GM23338 (cell line): Measurements from ENCODE around the gene MYCBPAP. TPM values are rescaled to one million over a fixed set of nuclear protein-coding genes. Genes with fewer than 3 reads are reported as not detected.

ENCODE experiments used
- ATAC-seq: fragments of 200-7000 bp; cut with Tn5 transposase; 3 replicates; pipeline ENCODE4 v1.9.1; 2020
- DNase-seq: peaks from one replicate; pipeline ENCODE4 v3.0.0-alpha.2; 2015; ENCODE audit warnings: low spot score
- H2AFZ ChIP-seq: fragments of 200-600 bp; sonication (generic); 2 replicates; pipeline ENCODE4 v1.8.0; 2016; ENCODE audit warnings: antibody characterized with exemption, mild to moderate bottlenecking, moderate library complexity
- H3F3A ChIP-seq: fragments of 200-600 bp; sonication (generic); replicated peaks from 2 replicates; pipeline ENCODE4 v1.8.0; 2017; ENCODE audit warnings: antibody characterized with exemption, mixed run types, low read depth
- H3K27ac ChIP-seq: fragments of 200-600 bp; sonication (generic); 2 replicates; pipeline ENCODE4 v1.6.1; 2016; ENCODE audit warnings: low read depth
- H3K27me3 ChIP-seq: fragments of 200-600 bp; sonication (generic); 2 replicates; pipeline ENCODE4 v1.8.0; 2016; ENCODE audit warnings: mild to moderate bottlenecking, mixed run types, moderate library complexity; ENCODE audit not compliant: insufficient read depth
- H3K36me3 ChIP-seq: fragments of 200-600 bp; sonication (generic); 2 replicates; pipeline ENCODE4 v1.8.0; 2016; ENCODE audit warnings: mild to moderate bottlenecking; ENCODE audit not compliant: insufficient read depth
- H3K4me1 ChIP-seq: fragments of 200-600 bp; sonication (generic); 2 replicates; pipeline ENCODE4 v1.8.0; 2016; ENCODE audit warnings: mild to moderate bottlenecking, moderate library complexity; ENCODE audit not compliant: insufficient read depth
- H3K4me2 ChIP-seq: fragments of 200-600 bp; sonication (generic); 2 replicates; pipeline ENCODE4 v1.7.1; 2017; ENCODE audit warnings: mixed run types
- H3K4me3 ChIP-seq: fragments of 200-600 bp; sonication (generic); 2 replicates; pipeline ENCODE4 v1.6.1; 2016; ENCODE audit warnings: mixed run types
- H3K79me2 ChIP-seq: fragments of 200-600 bp; sonication (generic); replicated peaks from 2 replicates; pipeline ENCODE4 v1.8.0; 2017; ENCODE audit warnings: mild to moderate bottlenecking; ENCODE audit not compliant: insufficient read depth
- H3K9me2 ChIP-seq: fragments of 200-600 bp; sonication (generic); 2 replicates; pipeline ENCODE4 v1.8.0; 2017; ENCODE audit not compliant: insufficient read depth
- H4K20me1 ChIP-seq: fragments of 200-600 bp; sonication (generic); replicated peaks from 2 replicates; pipeline ENCODE4 v1.8.0; 2017; ENCODE audit warnings: mild to moderate bottlenecking; ENCODE audit not compliant: insufficient read depth
- H3K27ac Mint-ChIP-seq: 2 replicates; pipeline ENCODE4 v1.8.0; 2020; ENCODE audit warnings: inconsistent platforms, mild to moderate bottlenecking, moderate library complexity, mixed read lengths
- H3K27me3 Mint-ChIP-seq: 3 replicates; pipeline ENCODE4 v1.8.0; 2022; ENCODE audit warnings: low read depth, mild to moderate bottlenecking, moderate library complexity, mixed read lengths, inconsistent platforms; ENCODE audit not compliant: insufficient read depth, poor library complexity
- H3K36me3 Mint-ChIP-seq: 3 replicates; pipeline ENCODE4 v1.8.0; 2021; ENCODE audit warnings: low read depth, mild to moderate bottlenecking, inconsistent platforms, moderate library complexity, mixed read lengths
- H3K4me1 Mint-ChIP-seq: 3 replicates; pipeline ENCODE4 v1.8.0; 2020; ENCODE audit warnings: mild to moderate bottlenecking, inconsistent platforms, mixed read lengths
- H3K4me3 Mint-ChIP-seq: 3 replicates; pipeline ENCODE4 v1.8.0; 2021; ENCODE audit warnings: moderate library complexity, mild to moderate bottlenecking, inconsistent platforms, mixed read lengths
- H3K9me3 Mint-ChIP-seq: 3 replicates; pipeline ENCODE4 v1.8.0; 2020; ENCODE audit warnings: moderate library complexity, mild to moderate bottlenecking, inconsistent platforms, mixed read lengths
- EZH2phosphoT487 ChIP-seq: fragments of 200-600 bp; sonication (generic); IDR thresholded peaks from one replicate; pipeline ENCODE4 v1.8.1; 2018; ENCODE audit warnings: antibody characterized with exemption; ENCODE audit not compliant: unreplicated experiment
- REST ChIP-seq: IDR thresholded peaks from one replicate; pipeline ENCODE4 v1.6.1; 2018; ENCODE audit warnings: antibody characterized with exemption; ENCODE audit not compliant: unreplicated experiment
- STAT1 ChIP-seq: IDR thresholded peaks from one replicate; pipeline ENCODE4 v1.6.1; 2016; ENCODE audit warnings: antibody characterized with exemption; ENCODE audit not compliant: unreplicated experiment
- ZNF331 ChIP-seq: fragments of 250-450 bp; sonication (Bioruptor Pico); IDR thresholded peaks from 2 replicates; pipeline ENCODE4 v1.5.0; 2020; ENCODE audit warnings: low read depth, mild to moderate bottlenecking, moderate library complexity
- ZNF462 ChIP-seq: fragments of 250-450 bp; sonication (Bioruptor Pico); IDR thresholded peaks from 2 replicates; pipeline ENCODE4 v1.5.0; 2020; ENCODE audit warnings: mild to moderate bottlenecking, moderate library complexity
- polyA plus RNA-seq: library from polyadenylated mRNA; unstranded; fragments of >200 nt; fragmentation: Nextera tagmentation; extraction: Ambion mirVana; gene quantifications from 2 replicates; pipeline ENCODE4 v1.2.1, GENCODE V29; 2016
- total RNA-seq: library from RNA; depleted of rRNA; stranded (reverse); fragments of >200 nt; shearing (Covaris generic); gene quantifications from 2 replicates; pipeline ENCODE4 v1.2.3, GENCODE V29; 2014

MYCBPAP gene
- total and polyA plus RNA-seq, 2 experiments from 2014 or later = 0.63 to 1.7 TPM

- Mint-ChIP-seq H3K27ac (no peak overlapping the region), H3K4me3 (no peak overlapping the region), H3K36me3 (no peaks in the 10 kb centered on the region), H3K27me3 (peaks cover 7% of the 10 kb centered on the region), H3K9me3 (no peaks in the 10 kb centered on the region; the same call in 2 of the 3 replicates), H3K4me1 (peaks cover 13% of the 10 kb centered on the region)
- 0 out of 2 replicates have a peak, but pooled peaks cover 2% of the 10 kb centered on the region for H3K9me2 ChIP-seq
- ATAC-seq = no peak
- no peaks in the 10 kb centered on the region for H3F3A ChIP-seq
- no peak overlapping the region for H3K4me2 ChIP-seq
- no peaks in the 10 kb centered on the region for H3K4me1 ChIP-seq
- no peaks in the 10 kb centered on the region for H4K20me1 ChIP-seq
- H2AFZ ChIP-seq = no peak overlapping the region
- TF ChIP-seq ZNF462 (CRISPR knock-in tag) (no peak), ZNF331 (CRISPR knock-in tag) (no peak), REST (no peak), EZH2phosphoT487 (no peak), STAT1 (no peak)
- H3K79me2 ChIP-seq = no peaks in the 10 kb centered on the region
- no peak overlapping the region for H3K27ac ChIP-seq
- no peak overlapping the region for H3K4me3 ChIP-seq
- DNase-seq = no peak
- H3K36me3 ChIP-seq = no peaks in the 10 kb centered on the region
- no peaks in the 10 kb centered on the region for H3K27me3 ChIP-seq
Observed at GRCh38 chr17:50520483-50520882, 12.2 kb downstream of the MYCBPAP start.
